Activated CD4-positive, alpha-beta T cell treated with anti-CD3 and anti-CD28 coated beads, Interleukin-2, amount 10 ng/mL, durations not matched to agents 7 days and 5 days (primary cell): ENCODE measurements around the gene SLC4A4. TPM values are rescaled to one million over a fixed set of nuclear protein-coding genes. Genes with fewer than 3 reads are reported as not detected.

ENCODE experiments used
- CTCF ChIA-PET: fragments of 350-600 bp; sonication (Branson Sonifier 250); formaldehyde crosslinking; loops from one replicate; lab custom pipeline; 2021; ENCODE audit warnings: antibody characterized with exemption; lab: Charles Lee
- POLR2A ChIA-PET: fragments of 350-600 bp; sonication (Branson Sonifier 250); formaldehyde crosslinking; loops from one replicate; lab custom pipeline; 2021; ENCODE audit warnings: antibody characterized with exemption; lab: Charles Lee
- DNase-seq: peaks from one replicate; pipeline ENCODE4 v3.0.0-alpha.2; 2020
- H3K27ac Mint-ChIP-seq: one replicate; pipeline ENCODE4 v1.8.0; 2021; ENCODE audit warnings: mild to moderate bottlenecking, moderate library complexity, mixed read lengths
- H3K27me3 Mint-ChIP-seq: one replicate; pipeline ENCODE4 v1.8.0; 2021; ENCODE audit warnings: mixed read lengths
- H3K36me3 Mint-ChIP-seq: one replicate; pipeline ENCODE4 v1.8.0; 2021; ENCODE audit warnings: low read depth, mixed read lengths
- H3K4me1 Mint-ChIP-seq: one replicate; pipeline ENCODE4 v1.8.0; 2021; ENCODE audit warnings: mixed read lengths
- H3K4me3 Mint-ChIP-seq: one replicate; pipeline ENCODE4 v1.8.0; 2021; ENCODE audit warnings: mild to moderate bottlenecking, moderate library complexity, mixed read lengths
- H3K9me3 Mint-ChIP-seq: one replicate; pipeline ENCODE4 v1.8.0; 2021; ENCODE audit warnings: mixed read lengths
- total RNA-seq, 2 experiments: library from RNA; stranded (reverse); gene quantifications; one replicate each; pipeline ENCODE4 v1.2.3, GENCODE V29; 2021

SLC4A4 gene
- total RNA-seq, 2 experiments from 2014 or later: 1.3 to 1.5 TPM

- no peak for DNase-seq
- Mint-ChIP-seq H3K27me3 (no peaks in the 10 kb centered on the region), H3K4me1 (no peaks in the 10 kb centered on the region), H3K27ac (no peak overlapping the region), H3K4me3 (no peak overlapping the region), H3K36me3 (no peaks in the 10 kb centered on the region), H3K9me3 (peaks cover 5% of the 10 kb centered on the region)
- CTCF ChIA-PET: no interaction called here
- POLR2A ChIA-PET: no interaction called here
These were observed 275.8 kb downstream of the SLC4A4 start for GRCh38 chr4:71614621-71615020.

- DNase-seq: no peak
- peaks cover 8% of the 10 kb centered on the region for H3K9me3 Mint-ChIP-seq
- H3K27me3 Mint-ChIP-seq: no peaks in the 10 kb centered on the region
- ChIA-PET CTCF (no interaction called here), POLR2A (no interaction called here)
- no peaks in the 10 kb centered on the region for H3K36me3 Mint-ChIP-seq
- H3K4me1 Mint-ChIP-seq: no peaks in the 10 kb centered on the region
- H3K27ac Mint-ChIP-seq: no peak overlapping the region
- H3K4me3 Mint-ChIP-seq: no peak overlapping the region
These were observed 277.5 kb downstream of the SLC4A4 start for GRCh38 chr4:71616168-71616811.
